C4-2B (cell line): ENCODE measurements around the gene TIAM2.

ENCODE experiments used
- CTCF ChIP-seq: fragments of 450-650 bp; conservative IDR thresholded peaks from 2 replicates; pipeline ENCODE4 v1.5.1; 2017; ENCODE audit warnings: mild to moderate bottlenecking
- ZFX ChIP-seq: fragments of 450-650 bp; IDR thresholded peaks from 2 replicates; pipeline ENCODE4 v1.6.1; 2017

- no peak for TF ChIP-seq CTCF
- TF ChIP-seq ZFX: no peak
These were observed 67.8 kb downstream of the TIAM2 start for GRCh38 chr6:155062866-155063341.
